ENCODE data around the gene NTPCR.
"Not testable (repeated sequence)": the region's sequence is repeated elsewhere in the genome, so short reads cannot be mapped to it uniquely, and the experiment has no call there.

NTPCR gene

GRCh38 chr1:232950197-232951176 lies at the start of gene NTPCR:
NTPCR (plus strand) TSS chr1:232950611; CDS start chr1:232950711, 100 bp downstream.
- peak; percentile 72 for DNase-seq

- DNase-seq = no peak
These were observed 49.6 kb upstream of the NTPCR start for GRCh38 chr1:232900818-232901217.

GRCh38 chr1:232901255-232901654 lies 49.2 kb upstream of the NTPCR start:
- no peak for DNase-seq

- no peak for DNase-seq
These were observed 47.5 kb upstream of the NTPCR start for GRCh38 chr1:232902774-232903350.

GRCh38 chr1:232904131-232904530 lies 46.3 kb upstream of the NTPCR start:
- no peak for DNase-seq

GRCh38 chr1:232904566-232904965 lies 45.8 kb upstream of the NTPCR start:
- DNase-seq = no peak

- no peak for DNase-seq
These were observed 44.9 kb upstream of the NTPCR start for GRCh38 chr1:232905331-232906034.

- DNase-seq = no peak
These were observed 44.0 kb upstream of the NTPCR start for GRCh38 chr1:232906441-232906840.

- no peak for DNase-seq
These were observed 41.6 kb upstream of the NTPCR start for GRCh38 chr1:232908831-232909230.

GRCh38 chr1:232909752-232910151 lies 40.7 kb upstream of the NTPCR start:
- no peak for DNase-seq

- DNase-seq = no peak
These were observed 39.3 kb upstream of the NTPCR start for GRCh38 chr1:232911027-232911599.

- no peak for DNase-seq
These were observed 37.4 kb upstream of the NTPCR start for GRCh38 chr1:232912845-232913580.

GRCh38 chr1:232914271-232914670 lies 36.1 kb upstream of the NTPCR start:
- not testable (repeated sequence) for DNase-seq

GRCh38 chr1:232915212-232915611 lies 35.2 kb upstream of the NTPCR start:
- no peak for DNase-seq

- no peak for DNase-seq
These were observed 33.4 kb upstream of the NTPCR start for GRCh38 chr1:232917053-232917452.

GRCh38 chr1:232921381-232921780 lies 29.0 kb upstream of the NTPCR start:
- DNase-seq = no peak

- no peak for DNase-seq
These were observed 27.9 kb upstream of the NTPCR start for GRCh38 chr1:232922485-232922884.

GRCh38 chr1:232923739-232924386 lies 26.5 kb upstream of the NTPCR start:
- DNase-seq = no peak

GRCh38 chr1:232924874-232925273 lies 25.5 kb upstream of the NTPCR start:
- no peak for DNase-seq

- no peak for DNase-seq
These were observed 24.8 kb upstream of the NTPCR start for GRCh38 chr1:232925421-232926220.

- DNase-seq = not testable (repeated sequence)
These were observed 23.2 kb upstream of the NTPCR start for GRCh38 chr1:232927166-232927565.
